Brain microvascular endothelial cell (primary cell): ENCODE results near the gene CDH24.

Source experiments
- DNase-seq: peaks from one replicate; pipeline ENCODE4 v3.0.0-alpha.2; 2020
- H3K27ac ChIP-seq: fragments of 250-450 bp; sonication (Bioruptor Pico); 2 replicates; pipeline ENCODE4 v1.5.1; 2020; ENCODE audit warnings: mild to moderate bottlenecking, moderate library complexity
- H3K27me3 ChIP-seq: fragments of 250-450 bp; sonication (Bioruptor Pico); replicated peaks from 2 replicates; pipeline ENCODE4 v1.5.1; 2020; ENCODE audit warnings: mild to moderate bottlenecking
- H3K36me3 ChIP-seq: fragments of 250-450 bp; sonication (Bioruptor Pico); replicated peaks from 2 replicates; pipeline ENCODE4 v1.5.1; 2020; ENCODE audit warnings: mild to moderate bottlenecking
- H3K4me3 ChIP-seq: 2 replicates; pipeline ENCODE4 v1.5.1; 2011; ENCODE audit warnings: low read depth, mild to moderate bottlenecking, control low read depth, low read length, moderate library complexity
- in situ Hi-C: cut with HindIII; loops from 2 replicates; pipeline ENCODE4 v1.10.0; 2017; ENCODE audit warnings: low sequenced_read_pairs, low pct_ligation_motif_present
- TF ChIP-seq, protein P1 (sequence below): IDR thresholded peaks from 2 replicates; pipeline ENCODE4 v1.5.1; 2011; ENCODE audit warnings: low read depth, mild to moderate bottlenecking, moderate library complexity, low read length, control low read depth, inconsistent platforms; ENCODE audit errors: missing control alignments

CDH24 gene

GRCh38 chr14:22997676-22998323 lies 59.5 kb downstream of the CDH24 start:
- Histone ChIP-seq H3K4me3 (no peak overlapping the region), H3K27ac (no peak overlapping the region), H3K36me3 (no peaks in the 10 kb centered on the region), H3K27me3 (no peaks in the 10 kb centered on the region)
- no peak for DNase-seq
- in situ Hi-C loops: no loop called here
- TF ChIP-seq, protein P1, sequence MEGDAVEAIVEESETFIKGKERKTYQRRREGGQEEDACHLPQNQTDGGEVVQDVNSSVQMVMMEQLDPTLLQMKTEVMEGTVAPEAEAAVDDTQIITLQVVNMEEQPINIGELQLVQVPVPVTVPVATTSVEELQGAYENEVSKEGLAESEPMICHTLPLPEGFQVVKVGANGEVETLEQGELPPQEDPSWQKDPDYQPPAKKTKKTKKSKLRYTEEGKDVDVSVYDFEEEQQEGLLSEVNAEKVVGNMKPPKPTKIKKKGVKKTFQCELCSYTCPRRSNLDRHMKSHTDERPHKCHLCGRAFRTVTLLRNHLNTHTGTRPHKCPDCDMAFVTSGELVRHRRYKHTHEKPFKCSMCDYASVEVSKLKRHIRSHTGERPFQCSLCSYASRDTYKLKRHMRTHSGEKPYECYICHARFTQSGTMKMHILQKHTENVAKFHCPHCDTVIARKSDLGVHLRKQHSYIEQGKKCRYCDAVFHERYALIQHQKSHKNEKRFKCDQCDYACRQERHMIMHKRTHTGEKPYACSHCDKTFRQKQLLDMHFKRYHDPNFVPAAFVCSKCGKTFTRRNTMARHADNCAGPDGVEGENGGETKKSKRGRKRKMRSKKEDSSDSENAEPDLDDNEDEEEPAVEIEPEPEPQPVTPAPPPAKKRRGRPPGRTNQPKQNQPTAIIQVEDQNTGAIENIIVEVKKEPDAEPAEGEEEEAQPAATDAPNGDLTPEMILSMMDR: no peak
